CD4-positive, alpha-beta T cell treated with Interleukin-12 subunit alpha and Interleukin-12 subunit beta, for 1 hour (primary cell): ENCODE results near the gene ARHGAP26.

Experiments used
- DNase-seq: peaks from one replicate; pipeline ENCODE4 v3.0.0-alpha.2; 2020

The ARHGAP26 gene

GRCh38 chr5:142789206-142789605 is 19.0 kb downstream of the ARHGAP26 start:
- no peak for DNase-seq

GRCh38 chr5:142792012-142792864 is 22.1 kb downstream of the ARHGAP26 start:
- DNase-seq: no peak

GRCh38 chr5:142792865-142793232 is 22.7 kb downstream of the ARHGAP26 start:
- DNase-seq: no peak

GRCh38 chr5:142794537-142794936 is 24.4 kb downstream of the ARHGAP26 start:
- DNase-seq: no peak

GRCh38 chr5:142795251-142795650 is 25.1 kb downstream of the ARHGAP26 start:
- no peak for DNase-seq

- DNase-seq: no peak
These were observed 26.4 kb downstream of the ARHGAP26 start for GRCh38 chr5:142796492-142797109.

- no peak for DNase-seq
These were observed 27.2 kb downstream of the ARHGAP26 start for GRCh38 chr5:142797420-142797819.

GRCh38 chr5:142798099-142798770 is 28.1 kb downstream of the ARHGAP26 start:
- peak; percentile 52 for DNase-seq

GRCh38 chr5:142800776-142801494 is 30.8 kb downstream of the ARHGAP26 start:
- peak; percentile 54 for DNase-seq

- DNase-seq: no peak
These were observed 31.3 kb downstream of the ARHGAP26 start for GRCh38 chr5:142801495-142801871.

- peak; percentile 13 for DNase-seq
These were observed 33.4 kb downstream of the ARHGAP26 start for GRCh38 chr5:142803428-142804125.

- no peak for DNase-seq
These were observed 35.2 kb downstream of the ARHGAP26 start for GRCh38 chr5:142805339-142805738.

GRCh38 chr5:142806841-142807267 is 36.7 kb downstream of the ARHGAP26 start:
- no peak for DNase-seq

- DNase-seq: no peak
These were observed 37.3 kb downstream of the ARHGAP26 start for GRCh38 chr5:142807372-142807911.

GRCh38 chr5:142808878-142809598 is 38.9 kb downstream of the ARHGAP26 start:
- DNase-seq: no peak

GRCh38 chr5:142810081-142810480 is 39.9 kb downstream of the ARHGAP26 start:
- no peak for DNase-seq

GRCh38 chr5:142810743-142811290 is 40.6 kb downstream of the ARHGAP26 start:
- no peak for DNase-seq

GRCh38 chr5:142811866-142812557 is 41.8 kb downstream of the ARHGAP26 start:
- no peak for DNase-seq

- DNase-seq: no peak
These were observed 43.0 kb downstream of the ARHGAP26 start for GRCh38 chr5:142813220-142813619.

GRCh38 chr5:142814122-142814521 is 43.9 kb downstream of the ARHGAP26 start:
- no peak for DNase-seq

- no peak for DNase-seq
These were observed 45.3 kb downstream of the ARHGAP26 start for GRCh38 chr5:142815469-142815868.
